Embryonic facial prominence (tissue), 1 donor: ENCODE data around the gene VAX1.
"Not testable (repeated sequence)": the region's sequence is repeated elsewhere in the genome, so short reads cannot be mapped to it uniquely, and the experiment has no call there.

Experiments
- DNase-seq: peaks from one replicate; pipeline ENCODE4 v3.0.0-alpha.2; 2016; ENCODE audit errors: extremely low spot score

Gene VAX1

DNA sequence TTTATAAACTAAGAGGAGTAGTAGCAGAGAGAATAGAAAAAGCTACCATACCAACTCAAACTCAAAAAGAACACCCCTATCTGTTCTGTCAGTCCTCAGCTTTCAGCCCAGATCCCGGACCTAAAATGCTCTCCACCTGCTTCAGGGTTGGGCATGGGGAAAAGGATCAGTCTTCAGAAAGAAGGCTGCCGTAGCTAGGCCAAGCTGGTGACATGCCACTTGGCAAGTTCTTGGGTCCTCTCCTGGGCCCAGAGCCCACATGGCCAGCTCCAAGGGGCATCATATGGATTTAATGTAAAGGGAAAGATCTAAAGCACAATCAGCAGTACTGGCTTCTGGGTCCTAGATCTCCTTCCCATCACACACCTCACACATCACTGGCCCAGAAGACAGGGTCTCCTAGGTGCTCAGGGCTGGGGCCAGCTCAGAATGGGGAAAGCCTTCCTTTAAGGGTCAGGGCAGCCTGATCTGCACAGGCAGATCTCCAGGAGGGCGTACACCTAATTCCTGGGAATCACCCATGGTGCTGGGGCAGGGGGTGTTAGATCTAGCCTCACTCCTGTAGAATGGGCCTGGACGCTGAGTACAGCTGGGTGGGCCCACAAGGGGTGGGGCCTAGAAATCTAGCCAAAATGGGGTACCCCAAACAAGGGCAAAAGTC is 2.5 kb downstream of the VAX1 start:
- DNase-seq: no peak

DNA sequence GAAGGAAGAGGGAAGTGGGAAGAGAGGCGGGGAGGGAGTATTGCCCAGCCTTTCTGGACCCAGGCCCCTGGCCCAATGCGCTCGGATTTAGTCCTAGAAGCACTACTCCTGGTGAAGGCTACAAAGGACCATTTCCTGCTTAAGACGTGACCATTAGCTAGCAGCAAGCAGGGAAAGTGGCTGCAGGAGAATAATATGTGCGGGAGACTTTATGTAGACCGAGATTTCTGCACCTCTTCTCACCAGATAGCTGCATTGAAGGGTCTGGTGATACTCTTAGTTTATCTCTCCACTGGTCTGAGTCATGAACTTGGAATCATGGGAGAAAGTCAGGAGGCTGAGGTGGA is 3.1 kb downstream of the VAX1 start:
- no peak for DNase-seq

DNA sequence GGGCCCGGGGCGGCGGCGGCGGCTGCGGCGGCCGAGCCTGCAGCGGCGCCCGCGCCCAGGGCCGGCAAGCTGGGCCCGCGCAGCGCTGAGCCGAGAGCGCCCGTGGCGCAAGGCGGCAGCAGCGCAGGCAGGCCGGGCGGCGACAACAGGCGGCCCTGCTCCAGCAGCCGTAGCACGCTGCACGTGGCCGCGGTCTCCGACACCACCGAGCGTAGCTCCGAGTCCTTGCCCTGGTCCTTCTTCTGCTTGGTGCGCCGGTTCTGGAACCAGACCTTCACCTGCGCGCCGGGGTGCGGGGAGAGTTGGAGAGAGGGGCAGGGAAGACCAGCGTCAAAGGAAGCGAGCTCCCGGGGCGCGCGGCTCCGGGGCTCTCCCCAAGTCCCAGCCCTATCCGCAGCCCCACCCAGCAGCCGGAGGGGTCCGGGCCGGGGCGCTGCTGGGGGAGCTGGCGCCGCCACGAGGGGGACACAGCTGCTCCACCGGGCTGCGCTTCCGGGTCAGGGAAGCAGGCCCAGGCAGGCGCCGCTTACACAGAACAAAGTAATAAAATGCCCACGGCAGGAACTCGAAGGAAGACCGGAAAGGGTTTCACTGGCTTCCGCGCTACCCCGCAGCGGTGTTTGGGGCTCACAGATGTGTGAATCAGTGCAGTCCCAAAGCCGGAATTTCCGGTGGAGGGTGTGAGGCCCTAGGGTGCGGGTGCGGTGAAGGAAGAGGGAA is 3.6 kb downstream of the VAX1 start:
- no peak for DNase-seq

DNA sequence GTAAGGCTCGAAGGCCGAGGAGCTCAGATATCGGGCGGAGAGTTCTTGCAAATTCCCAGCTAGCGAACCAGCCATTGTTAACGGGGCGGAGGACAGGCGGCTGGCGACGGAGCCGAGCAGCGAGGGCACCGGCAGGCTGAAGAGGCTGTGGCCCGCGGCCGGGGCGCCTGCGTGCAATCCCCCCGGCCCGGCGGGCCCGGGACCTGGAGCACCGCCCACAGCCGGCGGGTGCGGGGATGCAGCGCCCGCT is 4.1 kb downstream of the VAX1 start:
- DNase-seq: no peak

DNA sequence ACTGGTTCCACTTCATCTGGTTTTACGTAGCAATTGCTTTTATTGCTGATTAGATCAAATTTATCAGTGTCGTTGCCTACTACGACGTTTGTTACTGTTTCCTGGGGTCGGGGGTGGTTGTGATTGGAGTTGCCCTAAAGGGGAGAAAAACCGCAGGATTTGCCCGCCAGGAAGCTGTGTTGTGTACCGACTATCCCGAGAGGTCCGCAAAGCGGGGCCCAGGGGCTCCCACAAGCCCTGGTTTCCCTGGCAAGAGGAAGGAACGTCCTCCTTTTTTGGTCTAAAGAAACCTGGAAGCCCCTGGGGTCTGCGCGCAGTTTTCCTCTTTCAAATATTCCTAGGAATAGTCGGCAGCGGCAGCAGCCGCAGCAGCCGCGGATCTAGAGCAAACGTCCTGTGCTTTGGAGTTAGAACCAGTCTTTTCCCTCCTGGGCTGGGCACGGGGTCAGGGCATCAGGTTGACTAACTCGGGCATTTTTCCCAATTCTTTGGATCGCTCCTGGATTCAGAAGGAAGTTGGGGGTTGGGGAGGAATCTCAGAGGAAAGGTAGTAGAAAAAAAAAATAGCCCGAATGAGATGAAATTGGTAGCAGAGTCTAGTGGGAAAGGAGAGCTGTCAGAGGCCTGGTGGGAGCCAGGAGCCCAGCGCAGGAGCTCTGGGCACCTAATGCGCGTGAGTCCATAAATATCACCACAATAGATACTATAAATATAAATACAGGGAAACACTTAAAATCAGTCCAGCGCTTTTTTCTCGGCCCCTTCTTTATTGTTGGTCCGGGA is 4.6 kb downstream of the VAX1 start:
- DNase-seq: no peak

DNA sequence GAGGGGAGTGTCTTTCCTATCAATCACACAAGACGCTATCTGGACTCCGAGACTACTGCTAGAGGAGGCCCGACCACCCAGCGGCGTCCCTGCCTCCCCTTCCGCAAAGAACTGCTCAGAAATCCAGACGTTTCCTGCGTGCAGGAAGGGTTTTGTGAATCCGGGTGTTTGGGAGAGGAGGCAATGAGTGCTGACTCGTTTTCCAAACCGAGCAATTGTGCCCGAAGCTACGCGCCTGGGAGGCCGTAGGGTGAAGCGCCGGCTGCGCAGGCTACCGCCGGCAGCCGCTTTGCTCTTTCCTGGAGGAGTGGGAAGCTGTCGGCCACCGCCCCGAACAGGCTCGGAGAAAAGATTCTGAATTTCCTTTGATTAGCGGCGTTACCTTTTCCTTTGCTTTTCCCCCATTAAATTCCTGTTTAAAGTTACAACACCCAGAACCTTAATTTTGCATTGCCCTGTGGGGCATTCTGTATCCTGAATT is 5.3 kb downstream of the VAX1 start:
- no peak for DNase-seq

DNA sequence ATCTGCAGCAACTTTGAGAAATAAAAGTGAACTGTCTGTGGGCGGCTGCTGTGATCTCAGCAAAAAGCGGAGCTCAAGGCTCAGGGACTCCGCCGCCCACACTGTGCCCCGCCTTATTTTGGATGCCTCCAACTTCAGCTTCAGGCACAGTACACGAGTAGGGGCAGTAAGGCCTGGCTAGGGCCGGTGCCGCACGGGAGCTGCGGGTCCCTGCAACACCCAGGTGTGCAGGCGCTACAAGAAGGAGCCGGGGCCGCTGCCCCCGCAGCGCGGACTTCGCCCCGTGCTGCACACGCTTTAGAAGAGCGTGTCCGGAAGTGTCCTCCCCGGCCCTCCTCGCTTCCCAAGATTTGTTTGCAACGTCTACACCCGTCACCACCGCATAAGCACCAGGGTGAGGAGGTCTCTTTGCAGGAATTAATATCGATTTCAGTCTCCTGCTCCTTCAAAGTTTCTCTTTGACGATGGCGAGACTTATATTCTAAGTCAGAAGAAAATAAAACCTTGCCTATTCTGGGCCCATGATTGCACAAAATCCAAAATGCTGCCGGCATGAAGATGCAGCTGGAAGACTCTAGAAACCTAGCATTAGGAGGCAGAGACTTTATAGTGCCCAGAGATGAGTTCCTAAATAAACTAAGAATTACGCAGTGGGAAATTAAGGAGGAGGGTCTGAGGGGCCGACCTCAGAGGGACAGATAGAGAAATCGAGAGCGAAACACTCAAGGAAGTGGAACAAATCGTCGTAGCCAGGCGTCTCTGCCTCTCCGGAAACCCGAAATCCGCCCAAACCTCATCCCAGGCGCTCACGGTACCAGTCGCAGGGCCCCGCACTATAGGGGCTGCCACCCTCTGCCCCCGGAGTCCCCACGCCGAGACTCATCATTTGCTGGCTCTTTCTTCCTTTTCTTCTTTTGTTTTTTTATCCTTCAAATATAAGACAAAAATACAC is 6.4 kb downstream of the VAX1 start:
- DNase-seq: no peak

DNA sequence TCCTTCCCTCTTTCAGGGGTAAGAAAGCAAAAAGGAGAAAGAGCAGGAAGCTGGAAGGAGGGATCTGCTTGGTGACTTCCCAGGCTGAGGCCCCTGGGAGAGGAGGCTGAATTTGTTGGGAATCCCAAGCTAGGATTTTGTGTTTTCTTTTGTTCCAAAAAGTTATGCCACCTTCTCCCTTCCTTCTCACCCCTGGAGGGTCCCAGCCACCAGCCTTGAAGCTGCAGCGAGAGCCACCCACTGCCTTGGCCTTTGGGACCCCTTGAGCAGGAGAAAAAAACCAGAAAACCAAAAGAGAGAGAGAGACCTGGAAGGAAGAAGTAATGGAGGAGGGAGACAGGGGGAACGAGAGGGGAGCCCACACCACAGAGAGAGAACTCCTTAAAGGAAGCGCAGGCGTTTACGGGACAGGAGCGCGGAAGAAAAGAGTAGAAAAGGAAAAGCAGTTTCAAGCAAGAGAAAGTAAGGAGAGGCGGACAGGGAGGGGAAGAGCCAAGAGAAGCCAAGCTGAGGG is 7.2 kb downstream of the VAX1 start:
- DNase-seq: no peak

DNA sequence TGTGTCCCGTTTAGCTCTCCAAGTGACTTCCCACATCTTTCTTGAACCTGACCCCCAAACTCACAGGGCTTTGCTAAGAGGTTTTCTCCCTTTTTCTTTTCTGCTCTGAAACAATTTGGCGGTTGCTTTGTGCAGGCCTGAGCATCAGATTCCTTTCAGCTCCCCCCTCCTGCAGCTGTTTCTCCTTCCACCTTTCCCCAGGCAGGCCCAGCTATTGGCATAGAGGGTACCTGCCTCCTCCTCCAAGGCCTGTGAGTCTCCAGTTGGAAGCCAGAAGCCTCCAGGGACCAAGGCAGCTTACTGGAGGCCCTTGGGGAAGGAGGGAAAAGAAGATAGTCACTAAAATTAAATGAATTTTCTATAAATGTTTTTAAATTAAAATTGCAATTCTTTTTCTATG is 7.7 kb downstream of the VAX1 start:
- DNase-seq: no peak

DNA sequence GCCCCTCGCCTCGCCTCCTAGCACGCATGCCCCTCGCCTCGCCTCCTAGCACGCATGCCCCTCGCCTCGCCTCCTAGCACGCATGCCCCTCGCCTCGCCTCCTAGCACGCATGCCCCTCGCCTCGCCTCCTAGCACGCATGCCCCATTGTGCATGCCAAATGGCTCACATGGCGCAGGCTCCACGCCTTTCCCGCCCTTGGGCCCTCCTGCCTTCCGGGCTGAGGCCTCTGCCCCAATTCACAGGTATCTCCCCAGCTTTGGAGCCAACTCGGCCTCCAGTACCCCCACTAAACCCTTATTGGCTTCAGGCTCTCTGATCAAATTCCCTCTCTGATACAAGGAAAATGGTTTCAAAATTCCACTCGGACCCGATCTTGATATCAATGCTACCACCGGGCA is 11.4 kb downstream of the VAX1 start:
- not testable (repeated sequence) for DNase-seq

DNA sequence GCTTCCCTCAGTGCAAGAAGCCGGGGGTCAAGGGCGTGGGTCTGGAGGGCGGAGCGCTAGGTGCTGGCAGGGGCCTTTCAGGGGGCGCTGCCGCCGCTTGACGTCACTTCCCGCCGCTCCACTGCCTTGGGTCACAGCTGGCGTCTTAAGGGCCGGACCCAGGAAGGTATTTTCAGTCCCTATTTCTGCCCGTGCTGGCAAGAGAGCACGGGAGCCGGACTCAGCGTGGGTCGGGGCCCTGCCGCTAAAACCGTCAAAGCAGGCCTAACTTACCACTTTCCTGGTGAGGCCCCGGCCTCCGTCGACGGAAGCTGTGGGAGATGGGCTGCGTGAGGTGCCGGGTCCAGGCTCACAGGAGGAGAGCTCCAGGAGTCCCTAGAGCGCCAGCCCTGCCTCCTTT is 12.0 kb downstream of the VAX1 start:
- DNase-seq: no peak

DNA sequence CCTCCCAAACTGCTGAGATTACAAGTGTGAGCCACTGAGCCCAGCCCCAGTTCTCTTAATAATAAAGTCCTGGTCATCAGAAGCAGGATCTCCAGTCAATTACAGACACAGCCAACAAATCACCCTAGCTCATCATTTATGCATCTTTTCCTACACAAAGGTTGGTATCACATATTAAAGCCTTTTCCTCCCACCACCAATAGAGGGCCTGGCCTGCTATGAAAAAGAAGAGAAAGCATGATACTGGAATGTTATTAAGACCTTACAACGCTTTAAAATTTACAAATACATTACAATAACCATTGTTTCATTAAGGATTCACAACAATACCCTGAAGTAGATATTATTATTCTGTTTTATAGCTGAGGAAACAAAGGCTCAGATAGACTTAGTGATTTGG is 25.9 kb downstream of the VAX1 start:
- DNase-seq: no peak

DNA sequence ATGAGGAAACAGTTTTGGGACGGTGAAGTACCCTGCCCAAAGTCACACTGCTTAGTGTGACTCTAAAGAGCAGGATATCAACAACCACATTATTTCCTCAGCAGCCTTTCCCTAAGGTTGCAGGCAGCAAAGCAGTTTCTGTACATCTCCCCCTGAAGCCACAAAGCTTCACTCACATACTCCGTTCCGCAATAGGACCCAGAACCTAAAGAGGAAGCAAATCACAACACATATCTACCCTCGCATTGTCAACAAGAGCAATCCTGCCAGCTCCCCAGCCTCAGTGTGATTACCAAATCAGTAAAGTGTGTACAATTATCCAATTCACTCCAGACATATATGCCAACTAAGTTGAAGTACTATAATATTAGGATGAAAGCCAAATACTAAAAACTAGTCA is 30.8 kb downstream of the VAX1 start:
- DNase-seq: no peak

DNA sequence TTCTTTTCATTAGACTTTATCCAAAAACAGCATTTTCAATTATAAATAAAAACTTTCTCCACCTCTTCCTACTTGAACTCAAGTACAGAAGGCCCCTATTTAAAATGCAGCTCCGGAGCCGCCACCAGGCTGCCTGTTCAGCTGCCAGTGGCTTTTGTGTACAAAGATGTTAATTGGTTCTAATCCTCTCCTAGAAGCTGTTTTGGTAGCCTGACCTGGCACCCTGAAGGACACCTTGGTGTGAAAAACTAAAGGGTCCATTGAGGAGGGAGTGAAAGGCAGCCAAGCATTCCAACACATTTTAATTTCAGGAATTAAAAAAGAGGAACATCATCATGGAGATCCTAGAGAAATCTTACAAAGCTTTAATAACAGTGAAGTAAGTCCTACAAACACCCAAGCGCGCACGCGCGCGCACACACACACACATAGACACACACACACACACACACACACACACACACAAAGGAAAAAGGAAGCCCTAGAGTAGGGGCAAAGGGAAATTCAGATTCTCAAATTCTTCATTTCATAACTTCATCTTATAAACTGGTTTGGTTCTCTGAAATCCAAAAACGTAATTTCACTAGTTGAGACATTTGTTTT is 41.4 kb downstream of the VAX1 start:
- DNase-seq: no peak

DNA sequence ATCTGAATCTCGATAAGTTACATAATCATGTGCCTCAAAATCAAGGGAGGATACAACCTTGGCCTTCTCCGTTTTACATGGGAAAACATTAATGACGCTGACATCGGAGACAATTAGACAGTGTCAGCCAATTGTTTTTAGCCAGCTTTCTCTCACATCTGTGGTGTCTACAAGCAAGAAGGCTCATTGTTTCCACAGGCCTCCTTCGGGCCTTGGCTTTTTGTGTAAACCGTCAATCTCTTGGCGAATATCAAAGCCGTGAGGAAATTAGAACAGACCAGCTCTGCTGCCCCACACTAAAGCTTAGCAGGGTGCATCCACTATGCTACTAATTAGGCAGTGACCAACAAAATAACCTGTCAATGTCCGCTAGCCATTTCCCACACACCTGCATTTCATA is 43.2 kb downstream of the VAX1 start:
- DNase-seq: no peak

DNA sequence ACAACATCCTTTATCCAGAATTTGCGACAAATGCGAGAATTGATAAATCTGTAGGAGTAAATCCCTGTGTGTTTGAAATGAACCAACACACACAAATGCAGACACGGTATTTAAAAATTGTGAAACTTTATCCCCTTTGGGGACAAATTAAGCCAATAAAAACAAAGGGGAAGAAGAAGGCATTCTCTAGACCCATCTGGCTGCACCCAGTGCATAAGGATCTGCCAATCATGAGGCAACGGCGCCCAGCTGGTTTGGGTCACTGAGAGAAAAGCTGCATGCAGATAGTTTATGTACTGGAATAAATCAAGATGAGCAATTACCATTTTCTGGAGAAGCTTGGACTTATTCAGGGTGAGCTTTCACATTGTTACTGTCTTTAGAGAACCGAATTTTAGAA is 45.7 kb downstream of the VAX1 start:
- DNase-seq: no peak

DNA sequence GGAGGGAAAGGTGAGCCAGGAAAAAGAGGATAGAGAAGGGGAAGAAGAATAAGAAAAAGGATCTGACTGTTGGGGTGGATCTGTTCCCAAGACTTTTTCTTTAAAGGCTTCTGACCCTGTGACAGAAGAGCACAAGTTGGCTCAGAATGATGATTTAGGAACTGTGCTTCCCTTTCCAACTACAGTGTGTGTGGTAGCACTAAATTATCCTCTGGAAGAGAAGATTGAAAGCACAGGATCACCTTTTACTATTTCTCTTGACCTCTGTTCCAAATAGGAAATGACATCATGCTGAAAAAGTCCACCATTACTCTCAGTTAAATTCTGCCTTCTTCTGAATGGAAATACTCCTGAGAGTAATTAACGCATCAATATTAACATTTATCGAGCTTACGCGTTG is 47.2 kb downstream of the VAX1 start:
- no peak for DNase-seq

DNA sequence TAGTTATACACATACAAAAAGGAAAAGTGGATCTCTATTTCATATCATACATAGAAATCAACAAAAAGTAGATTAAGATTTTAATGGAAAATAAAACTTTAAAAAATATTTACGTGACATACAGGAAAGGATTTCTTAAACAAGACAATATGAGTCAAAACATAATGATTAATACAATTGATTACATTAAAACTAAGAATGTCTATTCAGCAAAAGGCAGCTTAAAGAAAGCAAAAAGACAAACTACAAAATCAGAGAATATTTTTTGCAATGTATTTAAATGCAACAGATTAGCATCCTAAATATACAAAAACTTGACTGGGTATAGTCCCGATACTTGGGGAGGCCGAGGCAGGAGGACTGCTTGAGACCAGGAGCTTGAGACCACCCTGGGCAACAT is 50.5 kb downstream of the VAX1 start:
- no peak for DNase-seq

DNA sequence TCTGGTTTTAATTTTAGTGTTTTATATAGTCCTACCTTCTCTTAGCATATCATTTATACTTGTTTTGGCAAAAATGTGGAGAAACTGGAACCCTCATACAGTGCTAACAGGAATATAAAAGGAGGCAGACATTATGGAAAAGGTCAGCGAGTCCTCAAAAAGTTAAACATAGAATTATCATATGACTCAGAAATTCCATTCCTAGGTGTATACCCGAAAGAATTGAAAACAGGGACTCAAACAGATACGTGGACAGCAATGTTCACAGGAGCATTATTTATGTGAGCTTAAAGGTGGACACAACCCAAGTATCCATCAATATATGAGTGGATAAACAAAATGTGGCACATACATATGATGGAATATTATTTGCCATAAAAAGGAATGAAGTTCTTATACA is 51.5 kb downstream of the VAX1 start:
- DNase-seq: no peak

DNA sequence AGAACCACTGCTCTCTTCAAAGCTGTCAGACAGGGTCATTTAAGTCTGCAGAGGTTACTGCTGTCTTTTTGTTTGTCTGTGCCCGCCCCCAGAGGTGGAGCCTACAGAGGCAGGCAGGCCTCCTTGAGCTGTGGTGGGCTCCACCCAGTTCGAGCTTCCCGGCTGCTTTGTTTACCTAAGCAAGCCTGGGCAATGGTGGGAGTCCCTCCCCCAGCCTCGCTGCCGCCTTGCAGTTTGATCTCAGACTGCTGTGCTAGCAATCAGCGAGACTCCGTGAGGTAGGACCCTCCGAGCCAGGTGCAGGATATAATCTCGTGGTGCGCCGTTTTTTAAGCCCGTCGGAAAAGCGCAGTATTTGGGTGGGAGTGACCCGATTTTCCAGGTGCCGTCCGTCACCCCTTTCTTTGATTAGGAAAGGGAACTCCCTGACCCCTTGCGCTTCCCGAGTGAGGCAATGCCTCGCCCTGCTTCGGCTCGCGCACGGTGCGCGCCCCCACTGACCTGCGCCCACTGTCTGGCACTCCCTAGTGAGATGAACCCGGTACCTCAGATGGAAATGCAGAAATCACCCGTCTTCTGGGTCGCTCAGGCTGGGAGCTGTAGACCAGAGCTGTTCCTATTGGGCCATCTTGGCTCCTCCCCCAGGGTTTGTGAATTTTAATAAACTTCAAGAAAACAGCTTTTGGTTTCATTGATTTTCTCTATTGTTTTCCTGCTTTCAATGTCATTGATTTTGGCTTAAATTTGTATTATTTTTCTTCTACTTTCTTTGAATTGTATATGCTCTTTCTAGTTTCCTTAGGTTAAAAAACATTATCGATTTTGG is 53.4 kb downstream of the VAX1 start:
- DNase-seq: not testable (repeated sequence)
